Liver (tissue), 9 donors: ENCODE data around the gene C1orf210. TPM values are rescaled to one million over a fixed set of nuclear protein-coding genes. Genes with fewer than 3 reads are reported as not detected.
A peak's percentile ranks its signal among the peaks of the same experiment; 100 is the strongest.

ENCODE experiments used
- DNase-seq: peaks from one replicate; pipeline ENCODE4 v3.0.0-alpha.2; 2017; ENCODE audit warnings: low spot score
- H3K27ac ChIP-seq, 2 donors: one replicate each; pipeline ENCODE4 v1.7.0; 2013; ENCODE audit warnings: inconsistent platforms in 2 of 2, low read length in 2 of 2, control low read depth in 1 of 2, low read depth in 1 of 2, mild to moderate bottlenecking in 1 of 2
- H3K27me3 ChIP-seq, 4 donors: one replicate each; pipeline versions ENCODE4 v1.6.1 to v1.7.0; 2013; ENCODE audit warnings: low read length in 3 of 4, inconsistent platforms in 1 of 4, mild to moderate bottlenecking in 1 of 4, moderate library complexity in 1 of 4; ENCODE audit not compliant: control insufficient read depth in 4 of 4, insufficient read depth in 4 of 4
- H3K36me3 ChIP-seq, 4 donors: one replicate each; pipeline versions ENCODE4 v1.6.1 to v1.7.0; 2013; ENCODE audit warnings: low read length in 3 of 4, mild to moderate bottlenecking in 3 of 4, low read depth in 1 of 4, moderate library complexity in 1 of 4; ENCODE audit not compliant: control insufficient read depth in 4 of 4, insufficient read depth in 3 of 4
- H3K4me1 ChIP-seq, 4 donors: one replicate each; pipeline versions ENCODE4 v1.6.1 to v1.7.0; 2013; ENCODE audit warnings: low read length in 3 of 4, mild to moderate bottlenecking in 3 of 4, moderate library complexity in 1 of 4; ENCODE audit not compliant: control insufficient read depth in 4 of 4, insufficient read depth in 4 of 4
- H3K4me3 ChIP-seq, 3 donors: one replicate each; pipeline versions ENCODE4 v1.6.1 to v1.7.0; 2013; ENCODE audit warnings: low read length in 3 of 3, control low read depth in 1 of 3, low read depth in 1 of 3, mild to moderate bottlenecking in 1 of 3
- H3K9ac ChIP-seq, 2 donors: one replicate each; pipeline ENCODE4 v1.7.0; 2013; ENCODE audit warnings: low read length in 2 of 2, mild to moderate bottlenecking in 2 of 2, moderate library complexity in 2 of 2, control low read depth in 1 of 2, low read depth in 1 of 2
- H3K9me3 ChIP-seq, 4 donors: one replicate each; pipeline versions ENCODE4 v1.6.1 to v1.7.0; 2013; ENCODE audit warnings: low read length in 3 of 4; ENCODE audit not compliant: control insufficient read depth in 4 of 4
- CTCF ChIP-seq: fragments of 150-350 bp; IDR thresholded peaks from 2 replicates; pipeline ENCODE4 v1.5.1; 2017; ENCODE audit warnings: improper control_type of control experiment, low read depth, low read length; ENCODE audit not compliant: missing input control
- EGR1 ChIP-seq, 2 donors: IDR thresholded peaks; 2 replicates each; pipeline ENCODE4 v1.6.1; 2016 to 2018; ENCODE audit warnings: antibody characterized with exemption in 2 of 2, low read depth in 2 of 2
- FOXA1 ChIP-seq: IDR thresholded peaks from 2 replicates; pipeline ENCODE4 v1.6.1; 2016; ENCODE audit warnings: antibody characterized with exemption
- FOXA2 ChIP-seq: IDR thresholded peaks from 2 replicates; pipeline ENCODE4 v1.6.1; 2016; ENCODE audit warnings: antibody characterized with exemption
- HNF4A ChIP-seq, 2 donors: conservative IDR thresholded peaks; 2 replicates each; pipeline ENCODE4 v1.6.1; 2016; ENCODE audit warnings: antibody characterized with exemption in 2 of 2, mild to moderate bottlenecking in 2 of 2
- HNF4G ChIP-seq: IDR thresholded peaks from 2 replicates; pipeline ENCODE4 v1.6.1; 2016; ENCODE audit warnings: antibody characterized with exemption
- JUND ChIP-seq, 2 donors: IDR thresholded peaks; 2 replicates each; pipeline ENCODE4 v1.6.1; 2016; ENCODE audit warnings: antibody characterized with exemption in 2 of 2
- MAX ChIP-seq: IDR thresholded peaks from 2 replicates; pipeline ENCODE4 v1.6.1; 2016; ENCODE audit warnings: antibody characterized with exemption
- REST ChIP-seq: IDR thresholded peaks from 2 replicates; pipeline ENCODE4 v1.6.1; 2016; ENCODE audit warnings: antibody characterized with exemption, mild to moderate bottlenecking
- SP1 ChIP-seq: IDR thresholded peaks from 2 replicates; pipeline ENCODE4 v1.6.1; 2018; ENCODE audit warnings: antibody characterized with exemption, mild to moderate bottlenecking
- TAF1 ChIP-seq: conservative IDR thresholded peaks from 2 replicates; pipeline ENCODE4 v1.6.1; 2016; ENCODE audit warnings: antibody characterized with exemption, mild to moderate bottlenecking
- WGBS: extraction: QIAGEN DNeasy Blood & Tissue Kit; methylation state at CpG from one replicate; pipeline ENCODE4 v1.1.7; 2013; 5-methylcytosine and 5-hydroxymethylcytosine counted together
- polyA plus RNA-seq, 2 donors: library from polyadenylated mRNA; stranded (reverse) in 1 of 2; unstranded in 1 of 2; fragments of 200-250 nt in 1 of 2; fragments of >200 nt in 1 of 2; fragmentation: Nextera tagmentation in 1 of 2; extraction: Ambion mirVana in 1 of 2; gene quantifications; one replicate each; pipeline versions ENCODE4 v1.2.1 to v1.2.3, GENCODE V29; 2013 to 2015
- total RNA-seq, 2 donors: library from RNA; depleted of rRNA; stranded (reverse); fragments of >200 nt; gene quantifications; one replicate each; pipeline ENCODE4 v1.2.3, GENCODE V29; 2014
- donor health status: healthy.
- donor health status: healthy.
- donor health status: healthy.
- donor health status: healthy.
- donor health status: healthy.

C1orf210 gene
- total and polyA plus RNA-seq, 4 donors, result 0.75 to 5.0 (median 1.2) TPM

GRCh38 chr1:43243299-43243698 lies 42.1 kb downstream of the C1orf210 start:
- no peak for DNase-seq
- Histone ChIP-seq H3K27me3 (no peaks in the 10 kb centered on the region), H3K36me3 (no peaks in the 10 kb centered on the region), H3K27ac (no peak overlapping the region), H3K4me3 (no peak overlapping the region), H3K4me1 (peaks cover 12 to 66% (median 59%) of the 10 kb centered on the region in 4 donors), H3K9me3 (no peaks in the 10 kb centered on the region), H3K9ac (no peak overlapping the region)
- WGBS, result 73% methylated on average over 6 of the region's 6 CpGs
- TF ChIP-seq JUND (IDR thresholded peaks at IDR 0.05), result no peak
- no peak for TF ChIP-seq EGR1 (IDR thresholded peaks at IDR 0.05; ENCODE audit: low read depth in 2 of 2)

- no peak for DNase-seq
- no peak for TF ChIP-seq MAX
- no peak for TF ChIP-seq REST
- TF ChIP-seq SP1, result no peak
- TF ChIP-seq HNF4G, result no peak
- TF ChIP-seq JUND (IDR thresholded peaks at IDR 0.05), result peak in 1 of 2 donors; percentile 32
- TF ChIP-seq FOXA1, result no peak
- no peaks in the 10 kb centered on the region for H3K27me3 ChIP-seq
- H3K4me3 ChIP-seq, result no peak overlapping the region
- H3K4me1 ChIP-seq, result peaks cover 12 to 83% (median 76%) of the 10 kb centered on the region in 4 donors
- H3K36me3 ChIP-seq, result no peaks in the 10 kb centered on the region
- WGBS, result 45% methylated on average over 6 of the region's 6 CpGs
- H3K9me3 ChIP-seq, result no peaks in the 10 kb centered on the region
- H3K27ac ChIP-seq, result no peak overlapping the region
- no peak overlapping the region for H3K9ac ChIP-seq
Measured at GRCh38 chr1:43241413-43241836, 44.0 kb downstream of the C1orf210 start.

DNA sequence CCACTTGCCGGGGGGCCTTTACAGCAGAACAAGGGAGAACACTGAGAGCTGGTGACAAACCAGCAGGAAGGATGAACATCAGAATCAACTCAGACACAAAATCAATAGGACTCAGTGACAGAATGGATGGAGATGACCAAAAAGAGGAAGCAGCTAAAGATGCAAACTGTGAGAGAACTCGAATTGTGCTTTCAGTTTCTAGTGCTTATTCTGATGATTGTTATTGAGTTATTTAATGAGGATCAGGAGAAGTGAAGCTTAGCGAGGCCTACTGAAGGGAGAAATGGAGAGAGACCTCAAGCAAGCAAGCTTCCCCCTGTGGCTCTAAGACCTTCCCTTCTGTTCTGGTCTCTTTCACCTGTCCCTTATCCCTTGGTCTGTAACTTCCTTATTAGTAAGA lies 45.9 kb downstream of the C1orf210 start:
- 53% methylated on average over 3 of the region's 3 CpGs for WGBS

More for the DNA sequence above, 45.9 kb downstream of the C1orf210 start:
- H3K27ac ChIP-seq, result no peak overlapping the region
- no peak for DNase-seq
- no peak overlapping the region for H3K4me3 ChIP-seq
- H3K9me3 ChIP-seq, result no peaks in the 10 kb centered on the region
- no peaks in the 10 kb centered on the region for H3K36me3 ChIP-seq
- H3K9ac ChIP-seq, result no peak overlapping the region
- no peak for TF ChIP-seq FOXA2
- no peak for TF ChIP-seq TAF1
- no peak for TF ChIP-seq HNF4A (conservative IDR thresholded peaks at IDR 0.05)
- TF ChIP-seq FOXA1, result no peak
- no peak for TF ChIP-seq MAX
- no peak for TF ChIP-seq CTCF
- TF ChIP-seq HNF4G, result no peak
- no peak for TF ChIP-seq REST
- peaks cover 16 to 92% (median 82%) of the 10 kb centered on the region in 4 donors for H3K4me1 ChIP-seq
- no peaks in the 10 kb centered on the region for H3K27me3 ChIP-seq
